K562 (cell line): ENCODE results near the gene ZBTB18.

Experiments
- FOXM1 ChIP-seq, 2 experiments: fragments of 450-650 bp in 1 of 2; sonication (generic) in 1 of 2; formaldehyde crosslinking in 1 of 2; IDR thresholded peaks; 2 replicates each; pipeline versions ENCODE4 v1.6.1 to v1.9.0; 2017 to 2022; ENCODE audit warnings: low read depth in 2 of 2, mild to moderate bottlenecking in 2 of 2, missing genetic modification reagents in 1 of 2, moderate library complexity in 1 of 2
- ZBTB43 ChIP-seq: sonication (generic); formaldehyde crosslinking; IDR thresholded peaks from 2 replicates; pipeline ENCODE4 v1.8.0; 2023; ENCODE audit warnings: mild to moderate bottlenecking, missing genetic modification reagents

GRCh38 chr1:244044423-244044822, 6.7 kb upstream of the ZBTB18 start:
- TF ChIP-seq FOXM1 (IDR thresholded peaks at IDR 0.05; ENCODE audit: low read depth) (no peak), FOXM1 (CRISPR knock-in tag; IDR thresholded peaks at IDR 0.05; ENCODE audit: low read depth) (no peak), ZBTB43 (CRISPR knock-in tag) (no peak)
